HG03064 (cell line): ENCODE data around the gene BRD2.
"Not testable (repeated sequence)": the region's sequence is repeated elsewhere in the genome, so short reads cannot be mapped to it uniquely, and the experiment has no call there.

ENCODE experiments used
- ATAC-seq: cut with Tn5 transposase; IDR thresholded peaks from one replicate; pipeline ENCODE4 v1.9.1; 2021; ENCODE audit warnings: low read depth; ENCODE audit not compliant: unreplicated experiment

The BRD2 gene

GRCh38 chr6:32968093-32968866, at the start of gene BRD2:
TSS of gene BRD2 (plus strand) at chr6:32968594. CDS start at chr6:32972899, 4,305 bp downstream.
- ATAC-seq: peak; percentile 27

GRCh38 chr6:32920715-32921114, 47.7 kb upstream of the BRD2 start:
- no peak for ATAC-seq

GRCh38 chr6:32922083-32922482, 46.3 kb upstream of the BRD2 start:
- ATAC-seq: no peak

GRCh38 chr6:32931211-32931610, 37.2 kb upstream of the BRD2 start:
- ATAC-seq: no peak

- no peak for ATAC-seq
These were observed 36.1 kb upstream of the BRD2 start for GRCh38 chr6:32932132-32932868.

GRCh38 chr6:32933661-32934085, 34.7 kb upstream of the BRD2 start:
- ATAC-seq: no peak

- ATAC-seq: no peak
These were observed 32.7 kb upstream of the BRD2 start for GRCh38 chr6:32935551-32936238.

- ATAC-seq: no peak
These were observed 31.9 kb upstream of the BRD2 start for GRCh38 chr6:32936239-32937152.

GRCh38 chr6:32937230-32937633, 31.2 kb upstream of the BRD2 start:
- ATAC-seq: no peak

- ATAC-seq: no peak
These were observed 29.9 kb upstream of the BRD2 start for GRCh38 chr6:32938494-32938893.

GRCh38 chr6:32940656-32941213, 27.7 kb upstream of the BRD2 start, which contains the start of gene HLA-DMB:
TSS of gene HLA-DMB (minus strand) at chr6:32941028. CDS start at chr6:32940807, 221 bp downstream.
- ATAC-seq: peak; percentile 42

GRCh38 chr6:32941214-32941768, 27.1 kb upstream of the BRD2 start:
- peak; percentile 41 for ATAC-seq

- ATAC-seq: not testable (repeated sequence)
These were observed 25.8 kb upstream of the BRD2 start for GRCh38 chr6:32942555-32943123.

- peak; percentile 43 for ATAC-seq
These were observed 24.3 kb upstream of the BRD2 start for GRCh38 chr6:32943864-32944649.

GRCh38 chr6:32945108-32945760, 23.2 kb upstream of the BRD2 start:
- ATAC-seq: no peak

GRCh38 chr6:32945953-32946352, 22.4 kb upstream of the BRD2 start:
- ATAC-seq: no peak

- no peak for ATAC-seq
These were observed 21.5 kb upstream of the BRD2 start for GRCh38 chr6:32946893-32947292.
